ENCODE results near the gene ASB16. TPM values are rescaled to one million over a fixed set of nuclear protein-coding genes. Genes with fewer than 3 reads are reported as not detected.
A peak's percentile ranks its signal among the peaks of the same experiment; 100 is the strongest.

Gene ASB16
- total and polyA plus RNA-seq, 2 donors (not counting 3 experiments of a cell fraction or from before 2014, with no cell fraction given) = not detected

DNA sequence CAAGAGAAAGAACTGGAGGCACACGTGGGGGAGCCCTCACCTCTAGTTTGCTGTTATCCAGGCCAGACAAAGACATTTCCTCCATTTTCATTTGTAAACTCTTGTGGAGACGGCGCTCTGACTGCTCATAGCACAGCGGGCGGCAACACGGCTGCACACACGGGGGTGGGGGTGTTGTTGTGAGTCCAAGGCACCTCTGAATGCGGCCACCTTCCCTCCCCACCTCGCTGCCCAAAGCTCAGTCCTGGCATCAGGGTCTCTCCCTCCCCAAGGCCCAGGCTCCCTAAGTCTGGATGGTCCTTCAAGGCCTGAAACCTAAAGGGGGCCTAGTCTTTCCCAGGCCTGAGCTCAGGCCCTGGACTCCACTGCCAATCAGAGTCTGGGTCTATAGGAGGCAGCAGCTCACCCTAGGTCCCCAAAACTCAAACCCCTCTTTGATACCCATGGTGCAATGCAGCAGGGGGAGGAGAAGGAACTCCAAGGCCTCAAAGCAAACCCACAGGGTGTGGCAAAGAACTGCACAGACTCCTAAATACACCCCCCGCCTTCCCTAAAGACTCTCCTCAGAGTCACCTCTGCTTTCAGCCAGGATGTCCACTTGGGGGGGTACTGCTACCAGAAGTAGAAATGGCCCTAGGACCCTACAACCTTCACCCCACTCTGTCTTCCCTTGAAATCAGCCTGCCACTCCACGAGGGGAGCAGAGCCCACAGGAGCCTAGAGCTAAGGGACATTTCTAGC, 27.6 kb downstream of the ASB16 start:
- Histone ChIP-seq H3K9me1 (replicated peaks; ENCODE audit: control insufficient read depth, extremely low read depth, insufficient read depth, low read length) (no peaks in the 10 kb centered on the region), H2AFZ (ENCODE audit: low read depth, low read length) (no peak overlapping the region), H3K4me3 (replicated peaks in 1 of 3; ENCODE audit: insufficient read depth in 1 of 3, low read depth in 1 of 3, low read length in 3 of 3) (peak overlapping the region; percentile 68 to 94 (median 88)), H3K9ac (replicated peaks; ENCODE audit: extremely low read depth, insufficient read depth, low read length) (peak overlapping the region; percentile 83), H3K9me3 (replicated peaks; ENCODE audit: control insufficient read depth, insufficient read depth, low read length) (no peaks in the 10 kb centered on the region), H4K20me1 (replicated peaks; ENCODE audit: control insufficient read depth, extremely low read depth, insufficient read depth, low read length) (no peaks in the 10 kb centered on the region), H3K4me2 (ENCODE audit: insufficient read depth, low read length) (peak overlapping the region; percentile 71), H3K27ac (ENCODE audit: insufficient read depth, low read depth, low read length) (peak overlapping the region; percentile 67), H3K27me3 (ENCODE audit: control insufficient read depth in 2 of 2, insufficient read depth in 2 of 2, low read length in 2 of 2) (no peaks in the 10 kb centered on the region), H3K79me2 (ENCODE audit: control insufficient read depth, insufficient read depth, low read length) (peaks cover 23% of the 10 kb centered on the region), H3K4me1 (ENCODE audit: control insufficient read depth, extremely low read depth, insufficient read depth, low read length) (peaks cover 18% of the 10 kb centered on the region), H3K36me3 (ENCODE audit: control insufficient read depth in 2 of 2, extremely low read depth in 1 of 2, insufficient read depth in 2 of 2, low read length in 2 of 2) (peaks cover 11 to 35% of the 10 kb centered on the region in 2 experiments)
- dilution Hi-C loops (cut with MboI; ENCODE audit: extremely low pct_ligation_motif_present, low sequenced_read_pairs) (no loop called here), intact Hi-C loops (cut with micrococcal nuclease) (loop anchor here (1.0 kb wide), 1 partner anchor 11 kb away; no protein-coding TSS in a partner anchor)
- TSS peak; percentile 39 for BruUV-seq (replicated peaks)
- CTCF ChIA-PET = interaction anchor here (1.0 to 1.4 kb wide), 4 partner anchors 12 to 325 kb away, joined by 3 to 7 read pairs (median 3); partner anchors contain the start of gene TMUB2
- TF ChIP-seq FOS (IDR thresholded peaks at IDR 0.05; ENCODE audit: borderline replicate concordance, insufficient read depth, low read length) (no peak), EZH2 (IDR thresholded peaks at IDR 0.05; ENCODE audit: borderline replicate concordance, low read depth, low read length, severe bottlenecking) (no peak), POLR2A (IDR thresholded peaks at IDR 0.05; ENCODE audit: low read depth, low read length) (no peak), MAX (IDR thresholded peaks at IDR 0.05; ENCODE audit: insufficient read depth, insufficient read length) (no peak), JUN (IDR thresholded peaks at IDR 0.05; ENCODE audit: borderline replicate concordance, insufficient read depth, insufficient read length, low read depth) (no peak), GATA2 (IDR thresholded peaks at IDR 0.05; ENCODE audit: insufficient read depth, insufficient read length, low read depth, low read length) (no peak), MYC (IDR thresholded peaks at IDR 0.05; ENCODE audit: low read depth, low read length) (no peak), POLR2AphosphoS5 (IDR thresholded peaks at IDR 0.05; ENCODE audit: insufficient read depth, low read depth, low read length) (no peak)
- TF ChIP-seq, protein P1, sequence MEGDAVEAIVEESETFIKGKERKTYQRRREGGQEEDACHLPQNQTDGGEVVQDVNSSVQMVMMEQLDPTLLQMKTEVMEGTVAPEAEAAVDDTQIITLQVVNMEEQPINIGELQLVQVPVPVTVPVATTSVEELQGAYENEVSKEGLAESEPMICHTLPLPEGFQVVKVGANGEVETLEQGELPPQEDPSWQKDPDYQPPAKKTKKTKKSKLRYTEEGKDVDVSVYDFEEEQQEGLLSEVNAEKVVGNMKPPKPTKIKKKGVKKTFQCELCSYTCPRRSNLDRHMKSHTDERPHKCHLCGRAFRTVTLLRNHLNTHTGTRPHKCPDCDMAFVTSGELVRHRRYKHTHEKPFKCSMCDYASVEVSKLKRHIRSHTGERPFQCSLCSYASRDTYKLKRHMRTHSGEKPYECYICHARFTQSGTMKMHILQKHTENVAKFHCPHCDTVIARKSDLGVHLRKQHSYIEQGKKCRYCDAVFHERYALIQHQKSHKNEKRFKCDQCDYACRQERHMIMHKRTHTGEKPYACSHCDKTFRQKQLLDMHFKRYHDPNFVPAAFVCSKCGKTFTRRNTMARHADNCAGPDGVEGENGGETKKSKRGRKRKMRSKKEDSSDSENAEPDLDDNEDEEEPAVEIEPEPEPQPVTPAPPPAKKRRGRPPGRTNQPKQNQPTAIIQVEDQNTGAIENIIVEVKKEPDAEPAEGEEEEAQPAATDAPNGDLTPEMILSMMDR (IDR thresholded peaks at IDR 0.05; ENCODE audit: extremely low read depth in 1 of 2, insufficient read depth in 1 of 2, low read depth in 1 of 2, low read length in 2 of 2) = no peak
- peak; percentile 62 for FAIRE-seq
- POLR2A ChIA-PET = interaction anchor here (1.0 kb wide), 1 partner anchor 12 kb away, joined by 3 read pairs; the partner anchor contains the start of gene TMUB2
- peak; percentile 30 for DNase-seq (ENCODE audit: low read depth, low spot score)

Measured in endothelial cell of umbilical vein (primary cell).